GM21619 (cell line): ENCODE data around the gene LCE2B.
"Not testable (repeated sequence)": the region's sequence is repeated elsewhere in the genome, so short reads cannot be mapped to it uniquely, and the experiment has no call there.

Experiments
- ATAC-seq: cut with Tn5 transposase; IDR thresholded peaks from one replicate; pipeline ENCODE4 v1.9.1; 2021; ENCODE audit not compliant: unreplicated experiment

The LCE2B gene

DNA sequence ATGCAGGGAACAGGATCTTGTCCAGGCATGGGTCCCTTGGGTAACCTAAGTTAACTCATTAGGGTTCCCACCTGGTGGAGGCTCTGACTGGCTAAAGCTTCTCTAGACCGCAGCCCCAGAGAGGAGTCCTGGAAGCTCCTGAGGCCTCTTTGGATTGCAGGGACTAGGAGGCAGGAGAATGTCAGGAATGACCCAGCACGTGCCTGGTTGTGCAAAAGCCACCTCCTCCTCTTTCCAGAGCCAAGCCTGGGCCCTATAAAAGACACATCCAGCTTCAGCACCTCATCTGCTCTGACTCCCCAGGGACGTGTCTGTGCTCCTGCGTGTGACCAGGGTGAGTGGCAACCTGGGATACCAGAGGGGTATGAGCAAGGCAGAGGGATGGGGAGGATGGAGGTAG, at the start of gene LCE2B:
Gene LCE2B, plus strand, starts transcription at position 301 of the 400 bp plus-strand sequence. CDS start 721 bp downstream, outside the sequence.
- ATAC-seq = not testable (repeated sequence)

- ATAC-seq = no peak
Observed at GRCh38 chr1:152640351-152640750, 45.6 kb upstream of the LCE2B start.

GRCh38 chr1:152643945-152644344, 42.0 kb upstream of the LCE2B start:
- ATAC-seq = no peak

- no peak for ATAC-seq
Observed at GRCh38 chr1:152645146-152645545, 40.8 kb upstream of the LCE2B start.

DNA sequence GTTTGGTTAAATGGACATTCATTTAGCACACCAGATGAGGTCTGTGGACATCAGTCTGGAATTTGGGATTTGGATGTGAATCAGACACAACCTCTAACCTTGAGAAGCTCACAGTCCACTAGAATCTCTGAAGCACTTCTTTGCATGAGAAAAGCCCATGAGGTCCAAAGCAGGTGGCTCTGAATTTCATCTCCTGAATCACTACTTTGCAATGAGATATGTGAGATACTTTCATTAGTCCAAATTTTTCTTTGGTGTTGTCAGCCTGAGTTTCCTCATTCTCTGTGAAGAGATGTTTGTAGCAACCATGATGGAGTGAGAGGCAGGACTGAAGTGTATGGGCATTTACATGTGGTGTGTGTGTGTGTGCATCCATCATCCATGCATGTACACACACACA, 39.3 kb upstream of the LCE2B start:
- no peak for ATAC-seq

- no peak for ATAC-seq
Observed at GRCh38 chr1:152654110-152654509, 31.8 kb upstream of the LCE2B start.

DNA sequence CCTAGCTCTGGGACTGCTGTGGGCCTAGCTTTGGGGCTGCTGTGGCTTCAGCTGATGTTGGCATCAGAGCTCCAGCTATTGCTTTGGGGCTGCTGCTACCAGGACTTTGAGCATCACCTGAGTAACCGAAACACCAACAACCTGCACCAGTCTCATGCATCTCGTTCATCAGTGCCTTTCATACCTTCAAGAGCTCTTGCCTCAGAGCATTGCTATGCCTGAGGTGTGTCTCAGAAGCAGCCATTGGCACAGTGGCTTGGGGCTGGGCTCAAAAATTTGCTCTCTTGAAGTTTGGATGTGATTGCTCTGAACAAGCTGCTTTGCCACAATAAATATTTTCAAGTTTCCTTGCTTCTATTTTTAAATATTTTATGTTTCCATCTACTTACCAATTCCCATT, 29.5 kb upstream of the LCE2B start:
- ATAC-seq = no peak

DNA sequence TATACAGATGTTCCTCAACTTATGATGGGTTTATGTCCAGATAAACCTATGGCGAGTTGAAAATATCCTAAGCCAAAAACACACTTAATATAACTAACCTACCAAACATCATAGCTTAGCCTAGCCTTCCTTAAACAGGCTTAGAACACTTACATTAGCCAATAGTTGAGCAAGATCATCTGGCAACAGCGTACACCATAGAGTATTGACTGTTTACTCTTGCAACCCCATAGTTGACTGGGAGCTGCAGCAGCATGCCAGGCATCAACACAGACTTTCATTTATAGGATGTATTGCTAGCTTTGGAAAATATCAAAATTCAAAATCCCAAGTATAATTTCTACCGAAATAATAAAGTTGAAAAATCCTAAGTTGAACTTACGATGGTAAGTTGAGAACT, 28.2 kb upstream of the LCE2B start:
- ATAC-seq = no peak

- ATAC-seq = no peak
Observed at GRCh38 chr1:152658649-152659048, 27.3 kb upstream of the LCE2B start.

- no peak for ATAC-seq
Observed at GRCh38 chr1:152663098-152663497, 22.8 kb upstream of the LCE2B start, which contains the start of gene LCE2D. Gene LCE2D (plus strand): TSS chr1:152663380. CDS start chr1:152664106, 726 bp downstream.

DNA sequence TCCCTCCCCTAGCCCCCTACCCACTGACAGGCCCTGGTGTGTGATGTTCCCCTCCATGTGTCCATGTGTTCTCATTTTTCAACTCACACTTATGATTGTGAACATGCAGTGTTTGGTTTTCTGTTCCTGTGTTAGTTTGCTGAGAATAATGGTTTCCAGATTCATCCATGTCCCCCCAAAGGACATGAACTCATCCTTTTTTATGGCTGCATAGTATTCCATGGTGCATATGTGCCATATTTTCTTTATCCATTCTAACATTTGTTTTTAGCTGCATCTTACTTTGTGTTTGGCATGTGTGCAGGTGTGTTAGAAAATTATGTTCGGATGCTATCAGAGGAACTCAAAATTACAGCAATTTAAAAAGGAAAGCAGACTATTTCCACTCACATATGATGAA, 19.8 kb upstream of the LCE2B start:
- ATAC-seq = not testable (repeated sequence)

DNA sequence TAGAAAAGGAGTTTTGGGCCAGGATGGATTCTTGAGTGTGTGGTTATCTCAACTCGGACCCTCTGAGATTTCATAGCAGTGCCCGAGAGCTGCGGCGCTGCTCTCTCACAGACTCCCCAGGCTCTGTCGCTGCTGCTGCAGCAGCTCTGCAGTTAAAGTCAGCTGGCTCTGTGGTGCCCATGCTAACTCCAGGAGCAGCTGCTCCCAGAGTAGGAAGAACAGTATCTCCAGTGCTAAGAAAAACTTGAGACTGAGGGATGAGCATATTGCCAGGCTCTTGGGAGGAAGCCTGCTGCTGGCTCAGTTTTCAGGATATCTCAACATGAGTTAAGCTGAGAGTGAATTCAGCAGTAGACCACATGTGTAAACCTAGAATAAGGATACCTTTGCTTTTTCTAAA, 18.3 kb upstream of the LCE2B start:
- no peak for ATAC-seq

GRCh38 chr1:152673016-152673415, 12.9 kb upstream of the LCE2B start:
- no peak for ATAC-seq

GRCh38 chr1:152674983-152675382, 10.9 kb upstream of the LCE2B start, which contains the start of gene LCE2C:
Gene LCE2C (plus strand): TSS chr1:152675279. CDS start chr1:152676016, 737 bp downstream.
- ATAC-seq = not testable (repeated sequence)

DNA sequence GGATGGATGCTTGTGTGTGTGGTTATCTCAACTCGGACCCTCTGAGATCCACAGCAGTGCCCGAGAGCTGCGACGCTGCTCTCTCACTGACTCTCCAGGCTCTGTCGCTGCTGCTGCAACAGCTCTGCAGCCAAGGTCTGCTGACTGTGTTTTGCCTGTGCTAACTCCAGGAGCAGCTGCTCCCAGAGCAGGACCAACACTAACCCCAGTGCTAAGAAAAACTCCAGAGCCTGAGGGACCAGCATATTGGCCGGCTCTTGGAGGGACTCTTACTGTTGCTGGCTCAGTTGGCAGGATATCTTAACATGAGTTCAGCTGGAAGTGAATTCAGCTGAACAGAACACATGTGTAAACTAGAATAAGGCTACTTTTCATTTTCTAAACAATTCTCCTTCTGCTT, 6.5 kb upstream of the LCE2B start:
- no peak for ATAC-seq

DNA sequence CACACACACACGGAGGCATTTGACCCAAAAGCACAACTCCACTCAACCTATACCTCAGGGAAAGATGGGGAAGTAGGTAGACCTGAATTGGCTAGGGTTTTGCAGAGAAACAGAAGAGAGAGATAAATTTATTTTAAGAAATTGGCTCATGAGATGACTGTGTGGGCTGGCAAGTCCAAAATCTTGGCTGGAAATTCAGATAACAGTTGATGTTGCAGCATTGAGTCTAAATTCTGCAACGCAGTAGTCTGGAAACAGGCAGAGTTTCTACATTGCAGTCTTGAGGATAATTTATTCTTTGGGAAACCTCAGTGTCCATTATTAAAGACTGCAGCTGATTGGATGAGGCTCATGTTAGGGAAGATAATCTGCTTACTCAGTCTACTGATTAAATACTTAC, 4.3 kb upstream of the LCE2B start:
- no peak for ATAC-seq

DNA sequence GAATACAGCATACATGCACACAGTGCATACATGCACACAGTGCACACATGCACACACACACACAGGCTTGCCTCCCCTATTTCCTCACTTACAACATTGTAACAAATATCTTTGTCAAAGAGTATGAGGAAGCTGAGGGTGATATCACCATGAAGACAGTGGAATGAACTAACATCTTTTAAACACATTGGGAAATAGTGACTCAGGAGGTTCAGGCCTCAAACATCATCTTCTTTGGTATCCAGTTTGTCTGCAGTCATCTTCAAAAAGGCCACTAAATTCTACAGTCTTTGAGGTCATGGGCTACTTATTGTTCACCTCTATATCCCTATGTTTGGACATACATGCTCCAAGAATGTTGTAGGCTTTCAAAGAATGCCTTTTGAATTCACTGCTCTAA, 2.1 kb upstream of the LCE2B start:
- ATAC-seq = no peak

GRCh38 chr1:152697701-152698600, 12.0 kb downstream of the LCE2B start, which contains the start of gene LCE2A:
Gene LCE2A (plus strand): TSS chr1:152698345. CDS start chr1:152698902, 557 bp downstream.
- ATAC-seq = no peak

GRCh38 chr1:152699746-152700145, 13.8 kb downstream of the LCE2B start:
- no peak for ATAC-seq

- ATAC-seq = no peak
Observed at GRCh38 chr1:152707860-152708259, 21.9 kb downstream of the LCE2B start, which contains the start of gene LCE4A. Gene LCE4A (plus strand): TSS chr1:152708160. CDS start chr1:152709076, 916 bp downstream.

- no peak for ATAC-seq
Observed at GRCh38 chr1:152718238-152718637, 32.3 kb downstream of the LCE2B start.

GRCh38 chr1:152725261-152725660, 39.3 kb downstream of the LCE2B start:
- no peak for ATAC-seq
